Measurements from ENCODE around the gene LILRB2. TPM values are rescaled to one million over a fixed set of nuclear protein-coding genes. Genes with fewer than 3 reads are reported as not detected.

LILRB2 gene
- total RNA-seq, 1 experiment from 2014 or later: not detected

Small RNAs within 50 kb of the gene (microRNA-seq; reads per million reads assigned to microRNA genes)
- not detected for gene MIR4752

Other genes starting within 250 kb of the LILRB2 start
- not detected in 2 replicates for gene VSTM1, start 217.2 kb downstream of the LILRB2 start, total RNA-seq (2022)
- not detected in 2 replicates for gene TARM1, start 199.7 kb downstream of the LILRB2 start, total RNA-seq (2022)
- gene OSCAR, start 180.3 kb downstream of the LILRB2 start, total RNA-seq (2022): 0.23 TPM in 1 of 2 replicates, not detected in the other
- gene NDUFA3, start 178.3 kb downstream of the LILRB2 start, total RNA-seq (2022): 185 and 196 TPM in 2 replicates
- 23.0 and 26.0 TPM in 2 replicates for gene TFPT, start 165.5 kb downstream of the LILRB2 start, total RNA-seq (2022)
- 95.0 and 99.0 TPM in 2 replicates for gene PRPF31, start 165.4 kb downstream of the LILRB2 start, total RNA-seq (2022)
- gene CNOT3, start 143.3 kb downstream of the LILRB2 start, total RNA-seq (2022): 77.7 and 82.1 TPM in 2 replicates
- 6.6 and 6.9 TPM in 2 replicates for gene LENG1, start 121.4 kb downstream of the LILRB2 start, total RNA-seq (2022)
- 38.9 and 45.9 TPM in 2 replicates for gene TMC4, start 108.0 kb downstream of the LILRB2 start, total RNA-seq (2022)
- gene MBOAT7, start 91.5 kb downstream of the LILRB2 start, total RNA-seq (2022): 137 and 149 TPM in 2 replicates
- gene TSEN34, start 89.8 kb downstream of the LILRB2 start, total RNA-seq (2022): 42.6 TPM in 2 replicates
- 1,040 and 1,045 TPM in 2 replicates for gene RPS9, start 80.3 kb downstream of the LILRB2 start, total RNA-seq (2022)
- gene LILRB3, start 58.1 kb downstream of the LILRB2 start, total RNA-seq (2022): not detected in 2 replicates
- gene LILRA6, start 38.3 kb downstream of the LILRB2 start, total RNA-seq (2022): not detected in 2 replicates
- not detected in 2 replicates for gene LILRB5, start 23.8 kb downstream of the LILRB2 start, total RNA-seq (2022)
- gene LILRA5, start 32.1 kb upstream of the LILRB2 start, total RNA-seq (2022): not detected in 2 replicates
- gene LILRA4, start 58.1 kb upstream of the LILRB2 start, total RNA-seq (2022): not detected in 2 replicates
- not detected in 2 replicates for gene LAIR1, start 83.8 kb upstream of the LILRB2 start, total RNA-seq (2022)
- not detected in 2 replicates for gene TTYH1, start 134.4 kb upstream of the LILRB2 start, total RNA-seq (2022)
- gene LENG8, start 168.1 kb upstream of the LILRB2 start, total RNA-seq (2022): 143 and 148 TPM in 2 replicates
- 6.7 and 6.9 TPM in 2 replicates for gene LENG9, start 182.7 kb upstream of the LILRB2 start, total RNA-seq (2022)
- gene CDC42EP5, start 192.2 kb upstream of the LILRB2 start, total RNA-seq (2022): 7.1 and 8.6 TPM in 2 replicates
- gene LAIR2, start 221.7 kb upstream of the LILRB2 start, total RNA-seq (2022): not detected in 2 replicates